GM21717 (cell line): ENCODE data around the gene BHMT.
"Not testable (repeated sequence)": the region's sequence is repeated elsewhere in the genome, so short reads cannot be mapped to it uniquely, and the experiment has no call there.

Experiments
- ATAC-seq: cut with Tn5 transposase; IDR thresholded peaks from one replicate; pipeline ENCODE4 v1.9.1; 2021; ENCODE audit warnings: mild to moderate bottlenecking, moderate library complexity; ENCODE audit not compliant: unreplicated experiment

Gene BHMT

DNA sequence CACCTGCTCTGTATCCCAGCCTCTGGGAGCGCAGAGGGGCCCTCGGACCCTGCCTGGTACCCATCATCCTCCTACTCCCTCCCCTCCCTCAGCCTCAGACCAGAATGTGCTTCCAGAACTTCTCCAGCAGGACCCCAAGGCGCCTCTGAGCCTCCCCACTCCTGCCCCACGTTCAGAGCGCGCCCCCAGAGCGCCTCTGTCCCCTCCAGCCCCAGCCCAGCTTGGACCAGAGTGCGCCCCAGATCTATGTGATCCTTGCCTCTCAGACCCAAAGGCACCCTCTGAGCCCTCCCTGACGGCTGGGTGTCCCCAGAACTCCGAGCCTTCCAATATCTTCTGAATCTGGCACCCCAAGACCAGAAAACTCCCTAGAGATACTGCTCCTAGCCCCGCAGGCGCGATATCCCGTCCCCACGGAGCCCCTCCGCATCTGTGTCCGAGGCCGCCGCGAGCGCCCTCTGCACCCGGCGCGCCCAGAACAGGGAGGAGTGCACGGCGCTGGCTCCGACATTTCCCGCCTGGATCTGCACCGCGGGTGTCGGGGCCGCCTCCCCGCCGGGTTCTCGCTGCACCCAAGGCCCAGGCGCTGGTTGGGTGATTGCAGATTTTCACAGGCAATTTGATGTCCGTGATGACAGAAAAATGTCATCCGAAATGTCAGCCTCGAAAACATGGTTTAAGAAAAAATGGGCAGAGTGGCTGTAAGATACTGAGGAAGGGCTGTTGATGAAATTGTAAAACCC, 522 bp downstream of the BHMT start:
- ATAC-seq: no peak

DNA sequence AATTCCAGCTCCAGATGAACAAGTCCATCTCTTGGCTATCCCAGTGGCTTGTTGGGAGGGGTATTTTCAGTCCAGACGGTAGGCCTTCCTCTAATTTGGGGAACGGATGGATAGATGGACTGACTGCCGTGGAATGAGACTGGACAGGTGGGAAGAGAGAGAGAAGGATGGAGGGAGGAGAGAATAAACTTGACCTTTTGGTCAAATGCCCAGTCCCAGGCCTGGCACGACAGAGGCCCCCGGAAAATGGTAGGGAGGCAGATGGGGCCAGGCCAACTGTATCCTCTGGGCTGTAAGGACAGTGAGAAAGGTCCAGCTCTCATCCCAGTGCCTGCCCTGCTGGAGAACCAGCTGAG, 1.1 kb downstream of the BHMT start:
- no peak for ATAC-seq

DNA sequence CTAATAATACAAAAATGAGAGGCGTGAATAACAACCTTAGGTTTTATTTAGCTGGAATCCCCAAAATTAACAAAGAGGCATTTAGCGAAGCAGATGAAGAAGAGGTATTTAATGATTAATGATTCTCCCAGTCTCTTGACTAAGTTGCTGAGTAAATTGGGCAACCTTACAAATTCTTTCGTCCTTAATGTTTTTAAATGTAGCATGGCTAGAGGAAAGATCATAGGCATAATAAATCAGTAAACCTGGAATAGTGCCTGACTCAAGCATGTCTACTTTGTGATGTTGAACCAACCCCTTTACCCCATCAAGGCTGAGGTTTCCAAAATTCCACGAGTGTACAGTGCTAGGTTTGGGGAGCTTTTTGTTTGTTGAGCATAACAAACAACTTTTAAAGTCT, 7.9 kb downstream of the BHMT start:
- no peak for ATAC-seq

DNA sequence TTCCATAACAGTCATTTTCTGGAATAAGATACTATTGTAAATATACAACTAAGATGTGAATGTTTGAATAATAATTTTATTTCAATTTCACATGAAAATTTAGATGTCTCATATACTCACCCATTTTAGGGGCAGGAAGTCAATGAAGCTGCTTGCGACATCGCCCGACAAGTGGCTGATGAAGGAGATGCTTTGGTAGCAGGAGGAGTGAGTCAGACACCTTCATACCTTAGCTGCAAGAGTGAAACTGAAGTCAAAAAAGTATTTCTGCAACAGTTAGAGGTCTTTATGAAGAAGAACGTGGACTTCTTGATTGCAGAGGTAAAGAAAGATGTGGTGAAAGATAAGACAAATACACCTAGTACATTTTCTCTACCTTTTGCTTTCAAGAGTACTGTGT, 8.6 kb downstream of the BHMT start:
- no peak for ATAC-seq

DNA sequence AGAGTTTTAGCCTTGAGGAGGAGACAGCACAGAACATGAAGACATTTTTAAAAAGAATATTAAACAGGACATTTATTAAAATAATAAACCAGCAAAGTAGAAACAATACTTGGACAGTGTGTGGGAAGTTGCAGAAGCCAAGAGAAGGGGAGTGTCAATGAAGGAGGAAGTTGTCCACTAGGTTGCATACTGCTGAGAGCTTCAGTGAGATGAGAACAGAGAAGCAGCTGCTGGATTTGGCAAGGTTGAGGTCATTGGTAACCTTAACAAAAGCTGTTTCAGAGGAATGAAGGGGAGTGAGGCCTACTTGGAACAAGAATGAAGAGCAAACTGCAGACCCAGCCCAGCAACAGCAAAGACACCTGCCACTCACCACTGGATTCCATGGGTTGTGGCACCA, 11.4 kb downstream of the BHMT start:
- no peak for ATAC-seq

DNA sequence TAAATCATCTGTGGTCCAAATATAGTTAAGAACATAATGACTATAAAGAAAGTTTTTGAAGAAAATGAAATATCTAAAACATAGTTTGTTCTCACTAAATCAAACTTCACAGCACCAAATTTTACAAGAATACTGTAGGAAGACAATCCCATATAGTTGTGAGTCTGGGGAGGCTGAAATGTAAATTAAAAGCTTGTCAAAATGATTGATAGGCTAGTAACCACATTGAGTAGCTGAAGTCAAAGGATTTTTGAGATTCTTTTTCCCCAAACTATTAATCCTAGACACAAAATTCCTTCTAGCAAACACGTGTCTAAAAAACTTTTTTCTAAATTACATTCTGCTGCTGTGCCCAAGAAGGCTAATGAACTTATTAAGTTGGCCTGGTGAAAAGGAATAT, 13.0 kb downstream of the BHMT start:
- ATAC-seq: no peak

DNA sequence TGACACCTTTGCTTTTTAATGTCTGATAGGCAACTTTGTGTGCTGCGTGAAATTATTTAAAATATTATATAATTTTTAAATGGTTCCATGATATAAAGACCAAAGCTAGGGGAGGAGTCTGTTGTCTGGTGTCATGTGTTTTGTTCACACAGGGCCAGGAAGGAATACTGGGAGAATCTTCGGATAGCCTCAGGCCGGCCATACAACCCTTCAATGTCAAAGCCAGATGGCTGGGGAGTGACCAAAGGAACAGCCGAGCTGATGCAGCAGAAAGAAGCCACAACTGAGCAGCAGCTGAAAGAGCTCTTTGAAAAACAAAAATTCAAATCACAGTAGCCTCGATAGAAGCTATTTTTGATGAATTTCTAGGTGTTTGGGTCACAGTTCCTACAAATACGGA, 19.2 kb downstream of the BHMT start:
- ATAC-seq: no peak

DNA sequence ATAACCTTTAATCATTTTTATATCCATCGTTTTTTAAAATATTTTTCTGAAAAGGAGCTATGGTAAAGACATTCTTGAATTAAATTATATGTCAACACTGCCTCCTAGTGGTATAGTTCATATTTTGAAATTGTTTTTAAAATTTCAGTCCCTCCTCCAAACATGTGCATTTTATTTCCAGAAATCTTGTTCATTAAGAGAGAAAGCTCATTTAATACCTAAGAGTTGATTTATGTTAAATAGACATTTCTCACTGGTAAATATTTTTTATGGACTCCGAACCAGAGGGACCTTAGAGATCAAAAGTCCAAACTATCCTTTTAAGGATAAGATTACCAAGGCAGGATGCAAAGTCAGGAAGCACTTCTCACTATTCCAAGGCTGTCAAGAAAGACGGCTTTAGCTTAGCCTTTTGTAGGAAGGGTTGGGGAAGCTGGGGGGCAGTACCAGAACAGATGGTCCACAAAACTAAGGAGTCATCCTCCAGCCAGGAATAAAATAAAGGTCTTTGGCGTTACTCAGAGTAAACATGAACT, 21.6 kb downstream of the BHMT start:
- ATAC-seq: no peak

DNA sequence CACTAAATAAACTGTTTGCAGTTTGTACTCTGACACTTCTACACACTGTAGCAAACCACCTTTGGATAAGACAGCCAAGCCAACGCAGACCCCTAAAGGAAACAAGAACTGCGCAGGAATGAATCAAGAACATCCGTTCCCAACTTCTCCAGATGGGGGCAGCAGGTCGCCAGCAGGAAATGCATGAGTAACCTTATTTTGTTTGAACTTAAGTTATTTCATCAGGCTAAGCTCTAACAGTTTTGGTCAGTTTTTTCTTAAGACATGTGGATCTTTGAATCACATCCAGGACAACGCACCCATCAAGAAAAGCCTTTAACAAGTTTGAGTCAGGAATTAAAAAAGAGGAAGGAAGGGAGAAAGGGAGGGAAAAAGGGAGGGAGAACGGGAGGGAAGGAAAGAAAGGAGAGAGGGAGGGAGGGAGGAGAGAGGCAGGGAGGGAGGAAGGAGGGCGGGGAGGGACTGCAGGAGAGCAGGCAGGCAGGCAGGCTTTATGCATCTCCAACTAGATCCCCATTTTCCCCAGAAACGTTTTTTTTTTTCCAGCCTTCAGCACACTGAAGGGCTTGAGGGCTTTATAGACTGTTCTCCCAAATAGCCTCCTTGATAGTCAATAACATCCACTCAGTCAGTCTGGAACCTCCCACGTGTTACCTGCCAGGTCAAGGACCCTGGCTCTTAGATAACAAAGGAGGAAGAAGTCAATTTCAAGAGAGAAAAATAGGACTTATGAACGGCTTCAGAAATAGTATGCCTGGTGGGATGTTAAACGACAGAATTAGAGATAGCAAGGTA, 22.2 kb downstream of the BHMT start:
- no peak for ATAC-seq

DNA sequence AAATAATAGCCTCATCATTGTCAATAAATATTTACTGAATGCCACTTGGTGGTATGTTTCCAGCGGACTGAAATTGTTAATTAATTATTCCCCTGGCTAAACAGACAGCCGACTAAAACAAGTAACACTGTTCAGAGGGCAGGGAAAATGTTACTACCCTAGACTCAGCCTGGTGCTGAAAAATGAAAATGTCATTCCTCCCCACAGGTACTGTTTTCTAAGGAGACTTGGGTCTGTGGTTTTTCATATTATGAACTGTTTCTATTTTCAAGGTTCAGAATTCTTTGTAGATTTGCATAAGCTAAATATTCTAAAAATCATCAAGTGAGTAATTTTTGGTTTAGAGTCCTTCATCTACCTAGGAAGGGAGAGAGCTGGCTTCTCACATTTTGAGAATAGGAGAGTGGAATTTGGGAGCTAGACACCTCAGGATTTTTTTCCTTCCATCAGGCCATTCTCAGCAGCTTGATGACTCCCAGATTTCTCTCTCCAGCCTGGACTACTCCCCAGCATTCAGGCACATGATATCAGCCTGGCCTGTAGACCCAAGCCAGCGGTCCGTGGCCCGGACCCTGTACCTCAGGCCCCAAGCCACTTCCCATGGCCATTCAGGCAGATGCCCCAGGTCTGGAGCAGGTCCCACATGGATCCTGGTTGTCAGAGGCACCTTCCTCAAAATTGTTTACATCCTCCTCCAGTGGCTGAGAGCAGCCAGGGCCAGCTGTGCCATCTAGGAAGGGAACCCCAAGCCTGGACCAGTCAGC, 24.4 kb downstream of the BHMT start:
- ATAC-seq: peak; percentile 57

DNA sequence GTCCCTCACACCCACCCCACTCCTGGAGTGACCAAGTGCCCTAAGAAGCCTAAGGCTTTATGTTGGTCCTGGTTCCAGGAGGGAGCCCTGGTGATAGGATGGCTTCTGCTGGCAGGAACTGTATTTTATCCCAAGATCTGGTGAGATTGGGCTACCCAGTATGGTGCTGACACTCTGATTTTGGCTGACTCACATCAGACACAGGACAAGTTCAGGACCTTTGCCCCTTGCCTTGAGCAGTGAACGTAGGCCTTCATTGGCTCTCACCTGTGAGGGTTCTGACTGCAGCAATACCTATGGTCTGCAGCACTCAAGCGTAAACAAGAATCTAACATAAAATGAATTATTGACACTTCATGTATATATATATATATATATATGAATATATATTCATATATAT, 25.0 kb downstream of the BHMT start:
- ATAC-seq: peak; percentile 23

DNA sequence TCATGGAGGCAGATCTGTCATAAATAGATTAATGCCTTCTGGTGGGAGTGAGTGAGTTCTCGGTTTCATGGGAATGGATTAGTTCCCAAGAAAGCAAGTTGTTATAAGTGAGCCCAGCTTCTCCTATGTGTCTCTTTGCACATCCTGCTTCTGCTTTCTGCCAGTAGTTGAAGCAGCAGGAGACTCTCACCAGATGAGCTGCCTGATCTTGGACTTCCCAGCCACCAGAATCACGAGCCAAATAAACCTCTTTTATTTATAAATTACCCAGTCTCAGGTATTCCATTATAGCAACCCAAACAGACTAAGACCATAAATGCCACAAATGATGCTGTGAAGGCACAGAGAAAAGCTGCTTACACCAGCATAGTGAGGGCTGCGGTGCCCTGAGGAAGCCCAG, 28.9 kb downstream of the BHMT start:
- ATAC-seq: no peak

DNA sequence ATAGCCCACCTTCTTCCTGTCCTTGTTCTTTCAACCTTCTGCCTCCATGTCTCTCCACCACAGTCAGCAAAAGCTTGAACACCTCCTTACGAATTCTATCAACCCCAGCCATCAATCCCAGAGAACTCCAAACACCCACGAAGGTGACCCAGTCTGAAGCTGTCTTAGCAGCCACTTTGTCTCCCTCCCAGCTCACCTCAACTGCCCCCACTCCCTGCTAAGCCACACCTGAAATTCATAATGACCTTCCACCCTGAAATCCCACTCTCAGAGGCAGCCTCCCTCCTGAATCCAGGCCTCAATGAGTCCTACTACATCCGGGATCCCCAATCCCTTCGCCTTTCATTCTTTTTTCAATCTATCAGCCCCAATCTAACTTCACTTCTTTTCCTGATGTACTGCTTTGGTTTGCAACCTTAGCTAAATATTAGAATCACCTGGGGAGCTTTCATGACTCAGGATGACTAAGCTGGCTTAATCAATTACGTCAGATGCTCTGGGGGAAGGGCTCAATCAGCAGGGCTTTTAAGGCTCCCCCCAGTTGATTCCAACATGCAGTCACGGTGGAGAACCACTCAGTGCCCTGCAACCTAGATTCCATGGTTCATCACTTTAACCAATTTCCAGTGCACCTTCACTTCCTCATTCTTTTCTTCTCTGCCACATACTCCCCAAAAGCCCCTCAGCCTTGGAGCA, 32.2 kb downstream of the BHMT start:
- ATAC-seq: no peak

DNA sequence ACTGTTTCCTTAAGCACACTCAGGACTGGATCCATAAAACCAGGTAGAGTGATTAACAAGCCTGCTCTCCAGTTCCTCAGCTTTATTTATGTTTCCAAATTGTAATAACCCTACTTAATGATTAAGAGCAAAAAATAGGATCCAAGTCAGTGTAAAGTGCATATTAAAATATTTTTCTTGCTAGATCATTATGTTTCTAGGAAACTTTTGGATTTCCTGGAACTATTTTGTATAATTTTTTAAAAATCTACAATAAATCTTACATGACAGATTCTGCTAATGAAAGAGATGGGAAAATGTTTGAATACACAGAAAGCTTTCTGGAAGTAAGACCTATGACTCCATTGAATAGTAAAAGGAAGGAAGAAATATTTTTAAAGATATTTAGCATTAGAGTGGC, 35.5 kb downstream of the BHMT start:
- ATAC-seq: no peak

DNA sequence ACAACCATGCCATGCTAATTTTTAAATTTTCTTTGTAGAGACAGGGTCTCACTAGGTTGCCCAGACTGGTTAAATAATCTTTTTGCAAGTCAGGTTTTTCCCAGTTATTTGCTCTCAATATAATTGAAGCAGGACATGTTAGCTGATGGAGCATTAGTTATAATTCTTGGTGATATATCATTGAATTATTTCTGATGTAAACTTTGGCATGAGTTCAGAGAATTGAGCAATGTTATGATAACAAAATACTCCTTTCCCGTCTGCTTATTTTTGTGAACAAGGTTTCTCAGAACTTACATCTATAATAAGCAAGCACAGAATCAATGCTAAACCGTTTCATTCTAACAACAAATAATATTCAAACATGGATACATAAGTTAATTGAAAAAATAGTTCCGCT, 37.8 kb downstream of the BHMT start:
- no peak for ATAC-seq

DNA sequence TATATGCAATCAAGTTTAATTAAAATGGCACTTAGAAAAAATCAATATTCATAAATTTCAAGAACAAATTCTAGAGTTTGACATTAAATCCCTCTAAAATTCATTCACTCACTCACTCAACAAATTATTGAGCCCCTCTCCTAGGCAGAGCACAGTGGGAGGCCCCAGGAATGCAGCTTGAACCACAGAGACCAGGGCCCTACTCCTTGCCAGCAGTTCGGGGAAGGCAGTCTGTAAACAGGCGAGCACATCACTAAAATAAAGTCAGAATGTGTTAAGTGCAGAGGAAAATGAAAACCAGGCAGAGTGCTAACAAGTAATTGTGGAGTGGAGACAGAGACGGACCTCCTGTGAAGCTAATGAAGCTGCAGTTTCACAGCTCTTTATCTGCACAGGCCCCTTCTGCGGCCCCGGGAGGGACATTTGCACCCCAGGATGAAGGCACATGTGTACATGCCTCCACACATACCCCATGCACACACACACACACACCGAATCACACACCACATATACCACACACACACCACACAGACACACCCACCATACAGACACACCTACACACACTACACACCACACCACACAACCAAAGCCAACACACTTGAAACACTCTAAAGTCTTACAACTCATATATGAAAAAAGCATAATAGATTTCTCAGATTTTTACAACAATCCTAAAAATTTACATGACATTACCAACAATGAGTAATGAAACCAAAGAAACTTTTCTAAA, 40.5 kb downstream of the BHMT start:
- no peak for ATAC-seq

DNA sequence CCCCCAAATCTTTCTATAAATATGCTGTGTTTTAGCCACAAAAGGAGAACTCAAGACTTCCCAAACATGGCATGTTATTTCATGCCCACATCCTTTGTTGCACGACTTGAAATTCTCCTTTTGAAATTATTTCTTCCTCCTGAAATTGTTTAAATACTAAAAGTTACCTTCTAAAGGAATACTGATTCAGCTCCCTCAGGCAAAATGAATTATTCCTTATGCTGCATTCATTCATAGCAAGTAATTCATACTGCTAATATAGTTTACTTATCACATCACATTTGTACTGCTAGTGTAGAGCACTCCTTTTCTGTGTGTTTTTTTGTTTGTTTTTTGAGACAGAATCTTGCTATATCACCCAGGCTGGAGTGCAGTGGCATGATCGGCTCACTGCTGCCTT, 45.7 kb downstream of the BHMT start:
- no peak for ATAC-seq

DNA sequence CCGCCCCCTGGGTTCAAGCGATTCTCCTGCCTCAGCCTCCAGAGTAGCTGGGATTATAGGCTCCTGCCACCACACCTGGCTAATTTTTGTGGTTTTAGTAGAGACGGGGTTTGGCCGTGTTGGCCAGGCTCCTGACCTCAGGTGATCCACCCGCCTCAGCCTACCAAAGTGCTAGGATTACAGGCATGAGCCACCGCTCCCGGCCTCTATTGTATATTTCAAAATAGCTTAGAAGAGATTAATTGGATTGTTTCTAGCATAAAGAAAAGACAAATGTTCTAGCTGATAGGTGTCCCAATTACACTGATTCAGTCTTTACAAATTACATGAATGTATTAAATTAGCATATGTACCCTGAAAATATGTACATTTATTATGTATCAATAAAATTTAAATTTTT, 50.0 kb downstream of the BHMT start:
- ATAC-seq: not testable (repeated sequence)

DNA sequence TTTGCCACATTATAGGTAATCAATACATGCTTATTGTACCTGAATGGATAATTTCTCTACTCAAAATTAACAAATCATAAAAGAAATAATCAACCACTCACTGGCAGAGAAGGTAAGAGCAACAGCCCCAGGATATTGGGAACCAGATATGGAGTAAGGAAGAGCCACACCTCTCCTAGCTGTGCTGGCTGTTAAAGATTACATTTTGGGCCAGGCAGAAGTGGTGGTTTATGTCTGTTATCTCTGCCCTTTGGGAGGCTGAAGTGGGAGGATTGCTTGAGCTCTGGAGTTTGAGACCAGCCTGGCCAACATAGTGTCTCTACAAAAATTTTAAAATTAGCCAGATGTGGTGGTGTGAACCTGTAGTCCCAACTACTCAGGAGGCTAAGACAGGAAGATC, 56.4 kb downstream of the BHMT start:
- no peak for ATAC-seq

DNA sequence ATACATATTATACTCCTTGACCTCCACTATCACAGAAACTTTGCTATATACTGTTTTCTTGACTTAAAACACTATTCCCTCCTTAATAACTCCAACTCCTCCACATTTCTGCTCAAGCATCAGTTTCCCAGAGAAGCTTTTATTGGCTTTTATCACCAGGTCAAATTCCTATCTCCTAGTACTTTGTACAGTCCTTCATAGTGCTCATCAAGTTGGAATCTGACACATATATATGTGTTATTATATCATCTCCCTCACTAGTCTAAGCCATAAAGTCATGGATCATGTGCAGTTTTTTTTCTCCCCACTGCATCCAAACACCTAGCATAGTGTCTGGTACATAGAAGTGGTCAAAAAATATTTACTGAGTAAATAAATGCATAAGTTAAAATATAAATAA, 59.1 kb downstream of the BHMT start:
- no peak for ATAC-seq
